ENCODE measurements around the gene RPL27A. TPM values are rescaled to one million over a fixed set of nuclear protein-coding genes. Genes with fewer than 3 reads are reported as not detected.

Gene RPL27A
- total RNA-seq, 1 experiment from 2014 or later: 629 TPM

DNA sequence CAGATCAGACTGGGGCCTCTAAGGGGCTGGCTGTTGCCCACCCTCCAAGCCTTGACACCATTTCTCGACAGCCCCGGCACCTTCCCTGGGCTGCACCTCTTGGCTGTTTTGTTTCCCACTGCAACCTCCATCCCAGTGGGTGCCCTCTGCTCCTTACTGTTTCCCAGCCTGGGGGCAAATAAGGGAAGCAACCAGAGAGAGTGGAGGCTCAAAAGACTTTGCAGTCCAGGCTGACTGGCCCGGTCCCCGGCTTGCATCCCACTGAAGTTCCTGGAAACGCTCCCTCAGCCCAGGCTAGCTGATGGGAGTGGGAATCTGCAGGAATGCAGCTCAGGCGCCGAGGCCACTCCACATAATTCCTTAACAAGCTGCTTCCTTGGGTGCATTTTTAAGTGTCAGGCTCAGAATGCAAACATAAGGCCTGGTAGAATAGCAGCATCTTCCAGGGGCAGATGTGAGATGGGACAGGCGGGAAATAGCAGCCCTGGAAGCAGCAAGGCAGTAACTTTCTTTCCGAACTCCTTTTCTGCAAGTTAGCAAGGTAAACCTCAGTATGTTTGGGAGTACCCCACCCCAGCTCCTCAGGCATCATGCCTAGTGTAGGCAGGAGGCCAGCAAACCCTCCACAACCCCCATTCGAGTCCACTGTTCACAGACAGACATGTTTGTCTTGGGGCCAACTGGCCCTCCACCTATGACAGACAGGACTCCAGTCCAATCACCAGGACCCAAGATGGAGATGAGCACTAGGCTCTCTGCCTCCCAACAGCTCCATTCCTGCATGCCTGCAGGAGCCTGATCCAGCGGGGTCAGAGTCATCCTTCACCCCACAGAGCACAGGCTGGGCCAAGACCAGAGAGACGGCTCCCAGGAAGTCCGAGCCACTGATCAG is 39.3 kb downstream of the RPL27A start:
- TF ChIP-seq, protein P1, sequence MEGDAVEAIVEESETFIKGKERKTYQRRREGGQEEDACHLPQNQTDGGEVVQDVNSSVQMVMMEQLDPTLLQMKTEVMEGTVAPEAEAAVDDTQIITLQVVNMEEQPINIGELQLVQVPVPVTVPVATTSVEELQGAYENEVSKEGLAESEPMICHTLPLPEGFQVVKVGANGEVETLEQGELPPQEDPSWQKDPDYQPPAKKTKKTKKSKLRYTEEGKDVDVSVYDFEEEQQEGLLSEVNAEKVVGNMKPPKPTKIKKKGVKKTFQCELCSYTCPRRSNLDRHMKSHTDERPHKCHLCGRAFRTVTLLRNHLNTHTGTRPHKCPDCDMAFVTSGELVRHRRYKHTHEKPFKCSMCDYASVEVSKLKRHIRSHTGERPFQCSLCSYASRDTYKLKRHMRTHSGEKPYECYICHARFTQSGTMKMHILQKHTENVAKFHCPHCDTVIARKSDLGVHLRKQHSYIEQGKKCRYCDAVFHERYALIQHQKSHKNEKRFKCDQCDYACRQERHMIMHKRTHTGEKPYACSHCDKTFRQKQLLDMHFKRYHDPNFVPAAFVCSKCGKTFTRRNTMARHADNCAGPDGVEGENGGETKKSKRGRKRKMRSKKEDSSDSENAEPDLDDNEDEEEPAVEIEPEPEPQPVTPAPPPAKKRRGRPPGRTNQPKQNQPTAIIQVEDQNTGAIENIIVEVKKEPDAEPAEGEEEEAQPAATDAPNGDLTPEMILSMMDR (conservative IDR thresholded peaks at IDR 0.05; ENCODE audit: low read depth, low read length): no peak
- TF ChIP-seq EZH2 (IDR thresholded peaks at IDR 0.05; ENCODE audit: borderline replicate concordance, low read depth, low read length, poor library complexity, severe bottlenecking): no peak
- intact Hi-C loops (cut with micrococcal nuclease; ENCODE audit: unreplicated experiment): no loop called here
- no TSS peak for BruUV-seq (replicated peaks)
- CTCF ChIA-PET: no interaction called here
- Histone ChIP-seq H3K27ac (ENCODE audit: low read depth, low read length, poor library complexity, severe bottlenecking) (no peak overlapping the region), H3K4me3 (ENCODE audit: low read depth, low read length, poor library complexity, severe bottlenecking) (no peak overlapping the region), H3K36me3 (ENCODE audit: insufficient read depth, low read length, poor library complexity, severe bottlenecking) (no peaks in the 10 kb centered on the region), H3K9me3 (ENCODE audit: low read depth, low read length, poor library complexity, severe bottlenecking) (no peaks in the 10 kb centered on the region), H3K4me1 (ENCODE audit: insufficient read depth, low read length, poor library complexity, severe bottlenecking) (peaks cover 25% of the 10 kb centered on the region), H3K27me3 (replicated peaks; ENCODE audit: insufficient read depth, low read depth, low read length, poor library complexity) (no peaks in the 10 kb centered on the region)
- POLR2A ChIA-PET (ENCODE audit: low non-redundant PET): no interaction called here
- DNase-seq (ENCODE audit: low spot score): no peak

DNA sequence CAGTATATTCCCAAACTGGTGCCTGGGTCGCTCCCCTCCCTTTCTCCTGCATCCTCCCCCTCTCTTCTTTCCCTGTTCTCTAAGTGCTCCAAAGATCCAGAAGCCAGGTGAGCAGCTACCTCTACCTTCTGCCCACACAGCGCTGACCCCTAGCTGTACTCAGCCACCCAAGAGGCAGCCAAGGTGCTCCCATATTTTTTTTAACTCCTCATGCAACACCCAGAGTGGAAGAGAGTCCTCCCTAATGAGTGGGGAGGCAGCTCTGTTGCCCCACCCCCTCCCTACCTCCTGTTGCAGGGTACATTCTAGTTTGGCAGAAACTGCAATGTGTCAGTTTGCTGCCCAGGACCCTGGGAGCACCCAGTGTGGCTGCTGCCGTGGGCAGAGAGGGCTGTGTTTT is 40.2 kb downstream of the RPL27A start:
- no peaks in the 10 kb centered on the region for H3K36me3 ChIP-seq (ENCODE audit: insufficient read depth, low read length, poor library complexity, severe bottlenecking)
- CTCF ChIA-PET: no interaction called here

DNA sequence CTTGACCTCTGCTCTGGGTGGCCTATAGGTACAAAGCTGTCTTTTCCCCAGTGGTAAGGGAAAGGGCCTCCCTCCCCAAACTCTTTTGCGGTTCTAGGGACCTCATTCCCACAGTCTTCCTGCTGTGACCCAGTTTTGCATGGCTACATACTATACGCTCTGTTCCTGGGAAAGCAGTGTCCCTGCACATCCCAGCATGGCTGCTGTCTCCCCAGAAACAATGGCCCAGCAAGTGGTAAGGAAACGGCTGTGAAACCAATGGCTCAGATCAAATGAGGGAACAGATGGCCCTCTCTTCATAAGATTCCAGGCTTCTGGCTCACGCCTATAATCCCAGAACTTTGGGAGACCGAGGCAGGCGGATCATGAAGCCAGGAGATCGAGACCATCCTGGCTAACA is 41.1 kb downstream of the RPL27A start:
- peaks cover 11% of the 10 kb centered on the region for H3K4me1 ChIP-seq (ENCODE audit: insufficient read depth, low read length, poor library complexity, severe bottlenecking)
- H3K4me3 ChIP-seq (ENCODE audit: low read depth, low read length, poor library complexity, severe bottlenecking): no peak overlapping the region
- POLR2A ChIA-PET (ENCODE audit: low non-redundant PET): no interaction called here
- no peaks in the 10 kb centered on the region for H3K36me3 ChIP-seq (ENCODE audit: insufficient read depth, low read length, poor library complexity, severe bottlenecking)
- no TSS peak for BruUV-seq (replicated peaks)
- no peaks in the 10 kb centered on the region for H3K9me3 ChIP-seq (ENCODE audit: low read depth, low read length, poor library complexity, severe bottlenecking)
- CTCF ChIA-PET: no interaction called here
- DNase-seq (ENCODE audit: low spot score): no peak
- no peaks in the 10 kb centered on the region for H3K27me3 ChIP-seq (replicated peaks; ENCODE audit: insufficient read depth, low read depth, low read length, poor library complexity)
- intact Hi-C loops (cut with micrococcal nuclease; ENCODE audit: unreplicated experiment): no loop called here
- no peak overlapping the region for H3K27ac ChIP-seq (ENCODE audit: low read depth, low read length, poor library complexity, severe bottlenecking)
- no peak for TF ChIP-seq EZH2 (IDR thresholded peaks at IDR 0.05; ENCODE audit: borderline replicate concordance, low read depth, low read length, poor library complexity, severe bottlenecking)
- TF ChIP-seq, protein P1 (conservative IDR thresholded peaks at IDR 0.05; ENCODE audit: low read depth, low read length): no peak

More for the DNA sequence above, 40.2 kb downstream of the RPL27A start:
- Histone ChIP-seq H3K9me3 (ENCODE audit: low read depth, low read length, poor library complexity, severe bottlenecking) (no peaks in the 10 kb centered on the region), H3K4me3 (ENCODE audit: low read depth, low read length, poor library complexity, severe bottlenecking) (no peak overlapping the region), H3K27ac (ENCODE audit: low read depth, low read length, poor library complexity, severe bottlenecking) (no peak overlapping the region), H3K4me1 (ENCODE audit: insufficient read depth, low read length, poor library complexity, severe bottlenecking) (peaks cover 18% of the 10 kb centered on the region), H3K27me3 (replicated peaks; ENCODE audit: insufficient read depth, low read depth, low read length, poor library complexity) (no peaks in the 10 kb centered on the region)
- TF ChIP-seq, protein P1 (conservative IDR thresholded peaks at IDR 0.05; ENCODE audit: low read depth, low read length): no peak
- no peak for TF ChIP-seq EZH2 (IDR thresholded peaks at IDR 0.05; ENCODE audit: borderline replicate concordance, low read depth, low read length, poor library complexity, severe bottlenecking)
- BruUV-seq (replicated peaks): no TSS peak
- no peak for DNase-seq (ENCODE audit: low spot score)
- intact Hi-C loops (cut with micrococcal nuclease; ENCODE audit: unreplicated experiment): no loop called here
- POLR2A ChIA-PET (ENCODE audit: low non-redundant PET): no interaction called here
